H9 (cell line): ENCODE measurements around the gene NDUFA11. TPM values are rescaled to one million over a fixed set of nuclear protein-coding genes. Genes with fewer than 3 reads are reported as not detected.
"Not testable (repeated sequence)": the region's sequence is repeated elsewhere in the genome, so short reads cannot be mapped to it uniquely, and the experiment has no call there.

ENCODE experiments used
- DNase-seq: peaks from one replicate; pipeline ENCODE4 v3.0.0-alpha.2; 2017
- H2AFZ ChIP-seq: one replicate; pipeline ENCODE4 v1.6.1; 2013; ENCODE audit warnings: mild to moderate bottlenecking, low read length, control low read depth, moderate library complexity
- H2AK5ac ChIP-seq: 2 replicates; pipeline ENCODE4 v1.6.1; 2013; ENCODE audit warnings: low read length, control low read depth, mixed read lengths; ENCODE audit not compliant: insufficient read length
- H2BK120ac ChIP-seq: one replicate; pipeline ENCODE4 v1.6.1; 2013; ENCODE audit warnings: low read depth, mild to moderate bottlenecking, low read length, control low read depth, inconsistent platforms; ENCODE audit not compliant: poor library complexity, severe bottlenecking
- H2BK12ac ChIP-seq: 2 replicates; pipeline ENCODE4 v1.6.1; 2013; ENCODE audit warnings: low read length, control low read depth, mixed read lengths, low read depth; ENCODE audit not compliant: insufficient read length
- H2BK15ac ChIP-seq: 2 replicates; pipeline ENCODE4 v1.6.1; 2013; ENCODE audit warnings: low read depth, low read length, control low read depth
- H2BK20ac ChIP-seq: one replicate; pipeline ENCODE4 v1.6.1; 2013; ENCODE audit warnings: low read depth, mild to moderate bottlenecking, low read length, control low read depth, inconsistent platforms; ENCODE audit not compliant: poor library complexity, severe bottlenecking
- H2BK5ac ChIP-seq: 2 replicates; pipeline ENCODE4 v1.6.1; 2013; ENCODE audit warnings: low read length, control low read depth, mixed read lengths; ENCODE audit not compliant: insufficient read length
- H3K14ac ChIP-seq: 2 replicates; pipeline ENCODE4 v1.6.1; 2013; ENCODE audit warnings: low read length, control low read depth; ENCODE audit not compliant: insufficient read depth
- H3K18ac ChIP-seq: 2 replicates; pipeline ENCODE4 v1.6.1; 2013; ENCODE audit warnings: low read depth, mild to moderate bottlenecking, mixed read lengths, low read length, control low read depth; ENCODE audit not compliant: insufficient read length
- H3K23ac ChIP-seq: 2 replicates; pipeline ENCODE4 v1.6.1; 2013; ENCODE audit warnings: low read length, control low read depth, mixed read lengths, low read depth; ENCODE audit not compliant: insufficient read length
- H3K23me2 ChIP-seq: 2 replicates; pipeline ENCODE4 v1.6.1; 2013; ENCODE audit warnings: low read depth, mild to moderate bottlenecking, mixed read lengths, low read length, control low read depth; ENCODE audit not compliant: insufficient read length, poor library complexity, severe bottlenecking
- H3K27ac ChIP-seq: 2 replicates; pipeline ENCODE4 v1.5.1; 2013; ENCODE audit warnings: low read length, control low read depth, mixed read lengths, low read depth; ENCODE audit not compliant: insufficient read length
- H3K27me3 ChIP-seq: 2 replicates; pipeline ENCODE4 v1.6.1; 2013; ENCODE audit warnings: low read length, control low read depth, inconsistent platforms; ENCODE audit not compliant: insufficient read depth
- H3K4ac ChIP-seq: 2 replicates; pipeline ENCODE4 v1.6.1; 2013; ENCODE audit warnings: low read depth, mild to moderate bottlenecking, control low read depth, inconsistent platforms, low read length, moderate library complexity
- H3K4me1 ChIP-seq: 2 replicates; pipeline ENCODE4 v1.6.1; 2013; ENCODE audit warnings: low read length, control low read depth, inconsistent platforms; ENCODE audit not compliant: insufficient read depth
- H3K4me2 ChIP-seq: 2 replicates; pipeline ENCODE4 v1.6.1; 2013; ENCODE audit warnings: low read length, control low read depth, mixed read lengths; ENCODE audit not compliant: insufficient read length, insufficient read depth
- H3K56ac ChIP-seq: 2 replicates; pipeline ENCODE4 v1.6.1; 2013; ENCODE audit warnings: low read depth, mild to moderate bottlenecking, mixed read lengths, low read length, control low read depth; ENCODE audit not compliant: insufficient read length
- H3K79me1 ChIP-seq: 2 replicates; pipeline ENCODE4 v1.6.1; 2013; ENCODE audit warnings: low read depth, mild to moderate bottlenecking, moderate library complexity, low read length, control low read depth, inconsistent platforms; ENCODE audit not compliant: insufficient read depth, poor library complexity, severe bottlenecking
- H3K79me2 ChIP-seq: 2 replicates; pipeline ENCODE4 v1.6.1; 2013; ENCODE audit warnings: low read length, control low read depth, inconsistent platforms; ENCODE audit not compliant: insufficient read depth
- H3K9ac ChIP-seq: 2 replicates; pipeline ENCODE4 v1.6.1; 2013; ENCODE audit warnings: low read length, control low read depth, mixed read lengths; ENCODE audit not compliant: insufficient read length; ENCODE audit errors: extremely low read depth
- H3K9me3 ChIP-seq: one replicate; pipeline ENCODE4 v1.6.1; 2013; ENCODE audit warnings: low read depth, low read length, inconsistent platforms; ENCODE audit not compliant: control insufficient read depth
- H3T11ph ChIP-seq: one replicate; pipeline ENCODE4 v1.6.1; 2013; ENCODE audit warnings: mild to moderate bottlenecking, low read length, control low read depth, inconsistent platforms
- H4K20me1 ChIP-seq: one replicate; pipeline ENCODE4 v1.6.1; 2013; ENCODE audit not compliant: control insufficient read depth, insufficient read length, insufficient read depth
- H4K5ac ChIP-seq: 2 replicates; pipeline ENCODE4 v1.6.1; 2013; ENCODE audit warnings: low read depth, mild to moderate bottlenecking, mixed read lengths, low read length, control low read depth; ENCODE audit not compliant: insufficient read length
- H4K8ac ChIP-seq: replicated peaks from 2 replicates; pipeline ENCODE4 v1.6.1; 2013; ENCODE audit warnings: low read length, control low read depth, mixed read lengths, low read depth; ENCODE audit not compliant: insufficient read length
- H4K91ac ChIP-seq: 2 replicates; pipeline ENCODE4 v1.6.1; 2013; ENCODE audit warnings: low read depth, mild to moderate bottlenecking, moderate library complexity, mixed read lengths, low read length, control low read depth; ENCODE audit not compliant: insufficient read length
- H3K27ac Mint-ChIP-seq, 3 experiments: 2 replicates in 2 of 3; 3 replicates in 1 of 3; pipeline ENCODE4 v1.8.0; 2020 to 2021; ENCODE audit warnings: mixed read lengths in 3 of 3, mild to moderate bottlenecking in 1 of 3, moderate library complexity in 1 of 3
- H3K27me3 Mint-ChIP-seq: 2 replicates; pipeline ENCODE4 v1.8.0; 2021; ENCODE audit warnings: low read depth, mild to moderate bottlenecking, moderate library complexity, mixed read lengths
- H3K36me3 Mint-ChIP-seq, 3 experiments: 2 replicates in 2 of 3; 3 replicates in 1 of 3; pipeline ENCODE4 v1.8.0; 2020 to 2021; ENCODE audit warnings: low read depth in 3 of 3, mixed read lengths in 3 of 3; ENCODE audit not compliant: insufficient read depth in 1 of 3
- H3K4me1 Mint-ChIP-seq, 2 experiments: 2 replicates each; pipeline ENCODE4 v1.8.0; 2020; ENCODE audit warnings: mixed read lengths in 2 of 2
- H3K4me3 Mint-ChIP-seq, 2 experiments: 2 replicates in 1 of 2; 3 replicates in 1 of 2; pipeline ENCODE4 v1.8.0; 2020 to 2021; ENCODE audit warnings: mild to moderate bottlenecking in 2 of 2, mixed read lengths in 2 of 2, moderate library complexity in 1 of 2
- H3K9me3 Mint-ChIP-seq, 2 experiments: 2 replicates in 1 of 2; 3 replicates in 1 of 2; pipeline ENCODE4 v1.8.0; 2020; ENCODE audit warnings: mild to moderate bottlenecking in 2 of 2, mixed read lengths in 2 of 2, moderate library complexity in 1 of 2
- WGBS: extraction: QIAGEN DNeasy Blood & Tissue Kit; methylation state at CpG from one replicate; pipeline ENCODE4 v1.1.7; 2013; ENCODE audit warnings: missing lambda C conversion rate, low lambda C conversion rate, mixed read lengths; ENCODE audit not compliant: insufficient read length; ENCODE audit errors: extremely low coverage; 5-methylcytosine and 5-hydroxymethylcytosine counted together
- total RNA-seq: library from RNA; stranded (reverse); gene quantifications from 2 replicates; pipeline ENCODE4 v1.2.1, GENCODE V29; 2021

NDUFA11 gene
- total RNA-seq, 1 experiment from 2014 or later: 282 TPM

DNA sequence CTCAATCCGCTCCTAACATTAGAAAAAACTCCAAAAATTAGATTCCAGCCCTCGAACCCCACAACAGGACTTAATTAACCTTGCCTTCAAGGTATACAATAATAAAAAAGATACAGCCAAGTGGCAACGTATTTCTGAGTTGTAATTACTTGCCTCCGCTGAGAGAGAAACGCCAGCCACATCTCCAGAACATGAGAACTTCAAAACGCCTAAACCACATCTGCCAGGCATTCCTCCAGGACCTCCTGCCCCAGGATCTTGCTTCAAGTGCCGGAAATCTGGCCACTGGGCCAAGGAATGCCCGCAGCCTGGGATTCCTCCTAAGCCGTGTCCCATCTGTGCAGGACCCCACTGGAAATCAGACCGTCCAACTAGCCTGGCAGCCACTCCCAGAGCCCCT, 49.5 kb downstream of the NDUFA11 start:
- H3K27ac Mint-ChIP-seq, H3K79me1 ChIP-seq, H2BK5ac ChIP-seq, H2BK120ac ChIP-seq, H3K9me3 ChIP-seq, H3K9ac ChIP-seq, H3K27me3 ChIP-seq, H4K91ac ChIP-seq, H3K36me3 Mint-ChIP-seq, H2BK20ac ChIP-seq, H3K4me2 ChIP-seq, DNase-seq, H3K14ac ChIP-seq, H3K56ac ChIP-seq, H3K23me2 ChIP-seq, H3K23ac ChIP-seq, H3K79me2 ChIP-seq, H2BK12ac ChIP-seq, H2AK5ac ChIP-seq, H3K4ac ChIP-seq, H2BK15ac ChIP-seq, H2AFZ ChIP-seq, H3K9me3 Mint-ChIP-seq, H4K8ac ChIP-seq, H3K4me1 ChIP-seq, H3K4me1 Mint-ChIP-seq, H3K27ac ChIP-seq, H4K20me1 ChIP-seq, H3T11ph ChIP-seq, H3K18ac ChIP-seq, H4K5ac ChIP-seq, H3K4me3 Mint-ChIP-seq: not testable (repeated sequence)
- WGBS: no CpG with 5 or more reads among the region's 10 CpGs
- H3K27me3 Mint-ChIP-seq: peaks cover 23% of the 10 kb centered on the region
